ENCODE results near the gene LARGE1.

GRCh38 chr22:33921525-33922348 lies 1.5 kb upstream of the LARGE1 start:
- TF ChIP-seq CTCF (IDR thresholded peaks at IDR 0.05; ENCODE audit: insufficient read depth, low read length, poor library complexity, severe bottlenecking), result no peak
- TF ChIP-seq EZH2phosphoT487 (conservative IDR thresholded peaks at IDR 0.05; ENCODE audit: low read length), result no peak

Measured in SU-DHL-6 (cell line).